Stomach (tissue), 9 donors: ENCODE results near the gene PCDHA3. TPM values are rescaled to one million over a fixed set of nuclear protein-coding genes. Genes with fewer than 3 reads are reported as not detected.
A peak's percentile ranks its signal among the peaks of the same experiment; 100 is the strongest.
"Not testable (repeated sequence)": the region's sequence is repeated elsewhere in the genome, so short reads cannot be mapped to it uniquely, and the experiment has no call there.

Experiments used
- DNase-seq, 2 donors: peaks; one replicate each; pipeline versions ENCODE4 v3.0.0 to v3.0.0-alpha.2; 2013 to 2019
- H3K27ac ChIP-seq, 5 donors: fragments of 200-600 bp in 4 of 5; sonication (generic) in 4 of 5; one replicate each; pipeline ENCODE4 v1.5.1; 2013 to 2019; ENCODE audit warnings: mild to moderate bottlenecking in 1 of 5, moderate library complexity in 1 of 5
- H3K27me3 ChIP-seq, 3 donors: fragments of 200-600 bp; sonication (generic); one replicate each; pipeline ENCODE4 v1.5.1; 2017 to 2019; ENCODE audit warnings: mixed run types in 1 of 3
- H3K36me3 ChIP-seq, 4 donors: fragments of 200-600 bp; sonication (generic); 1 replicate in 3 of 4; 2 replicates in 1 of 4; pipeline ENCODE4 v1.5.1; 2016 to 2019
- H3K4me1 ChIP-seq, 4 donors: fragments of 200-600 bp; sonication (generic); one replicate each; pipeline ENCODE4 v1.5.1; 2016 to 2019
- H3K4me3 ChIP-seq, 4 donors: fragments of 200-600 bp; sonication (generic) in 3 of 4; one replicate each; pipeline ENCODE4 v1.5.1; 2016 to 2019; ENCODE audit warnings: mild to moderate bottlenecking in 1 of 4
- H3K9me3 ChIP-seq, 4 donors: fragments of 200-600 bp; sonication (generic); one replicate each; pipeline ENCODE4 v1.5.1; 2016 to 2019
- EP300 ChIP-seq: sonication (generic); formaldehyde crosslinking; IDR thresholded peaks from one replicate; pipeline ENCODE4 v1.6.1; 2017; ENCODE audit warnings: antibody characterized with exemption
- POLR2A ChIP-seq, 4 donors: fragments of 450-650 bp; IDR thresholded peaks; one replicate each; pipeline ENCODE4 v1.6.1; 2016; ENCODE audit warnings: antibody characterized with exemption in 4 of 4, control low read depth in 2 of 4, mild to moderate bottlenecking in 1 of 4, moderate library complexity in 1 of 4
- POLR2AphosphoS5 ChIP-seq, 3 donors: sonication (generic); formaldehyde crosslinking; IDR thresholded peaks; one replicate each; pipeline ENCODE4 v1.6.1; 2016; ENCODE audit warnings: antibody characterized with exemption in 3 of 3
- WGBS, 5 donors: extraction: QIAGEN DNeasy Blood & Tissue Kit in 3 of 5; methylation state at CpG; one replicate each; pipeline versions ENCODE4 v1.1.5 to v1.1.7; 2013 to 2018; 5-methylcytosine and 5-hydroxymethylcytosine counted together
- intact Hi-C: fragments of 100-400 bp; cut with DNase I; formaldehyde crosslinking; loops from one replicate; pipeline ENCODE4 v1.15.1; 2023; ENCODE audit warnings: low total_unique reads
- polyA plus RNA-seq, 3 donors: library from polyadenylated mRNA; stranded (reverse); fragments of 200-250 nt; gene quantifications; one replicate each; pipeline ENCODE4 v1.2.3, GENCODE V29; 2013
- total RNA-seq, 5 donors: library from RNA; depleted of rRNA; stranded (reverse); fragments of >200 nt; gene quantifications; one replicate each; pipeline versions ENCODE4 v1.1.0 to v1.2.3, GENCODE V29; 2014 to 2016
- TF ChIP-seq, protein P1 (sequence below), 7 experiments: fragments of 450-650 bp in 4 of 7; fragments of 200-600 bp in 3 of 7; sonication (generic) in 3 of 7; IDR thresholded peaks; one replicate each; pipeline ENCODE4 v1.5.1; 2016 to 2019; ENCODE audit warnings: antibody characterized with exemption in 7 of 7, control low read depth in 2 of 7, mild to moderate bottlenecking in 1 of 7
- donor health status: healthy with polysubstance abuse.
- donor health status: Bipolar disorder and iron deficiency.
- donor health status: healthy.

PCDHA3 gene
- total and polyA plus RNA-seq, 8 donors, result under 0.01 to 1.2 (median 0.08) TPM; not detected in 3

- intact Hi-C loops, result no loop called here
- Histone ChIP-seq H3K4me1 (no peaks in the 10 kb centered on the region), H3K4me3 (peak within 1 kb of the TSS in 3 of 4 donors; percentile 9 to 24 (median 13)), H3K27ac (no peak within 1 kb of the TSS), H3K36me3 (no peaks in the 10 kb centered on the region), H3K9me3 (peaks cover 28 to 70% (median 53%) of the 10 kb centered on the region in 4 donors), H3K27me3 (peaks cover 0 to 71% (median 4%) of the 10 kb centered on the region in 3 donors)
- TF ChIP-seq POLR2A (IDR thresholded peaks at IDR 0.05) (no peak), EP300 (no peak), POLR2AphosphoS5 (IDR thresholded peaks at IDR 0.05) (no peak)
- TF ChIP-seq, protein P1, sequence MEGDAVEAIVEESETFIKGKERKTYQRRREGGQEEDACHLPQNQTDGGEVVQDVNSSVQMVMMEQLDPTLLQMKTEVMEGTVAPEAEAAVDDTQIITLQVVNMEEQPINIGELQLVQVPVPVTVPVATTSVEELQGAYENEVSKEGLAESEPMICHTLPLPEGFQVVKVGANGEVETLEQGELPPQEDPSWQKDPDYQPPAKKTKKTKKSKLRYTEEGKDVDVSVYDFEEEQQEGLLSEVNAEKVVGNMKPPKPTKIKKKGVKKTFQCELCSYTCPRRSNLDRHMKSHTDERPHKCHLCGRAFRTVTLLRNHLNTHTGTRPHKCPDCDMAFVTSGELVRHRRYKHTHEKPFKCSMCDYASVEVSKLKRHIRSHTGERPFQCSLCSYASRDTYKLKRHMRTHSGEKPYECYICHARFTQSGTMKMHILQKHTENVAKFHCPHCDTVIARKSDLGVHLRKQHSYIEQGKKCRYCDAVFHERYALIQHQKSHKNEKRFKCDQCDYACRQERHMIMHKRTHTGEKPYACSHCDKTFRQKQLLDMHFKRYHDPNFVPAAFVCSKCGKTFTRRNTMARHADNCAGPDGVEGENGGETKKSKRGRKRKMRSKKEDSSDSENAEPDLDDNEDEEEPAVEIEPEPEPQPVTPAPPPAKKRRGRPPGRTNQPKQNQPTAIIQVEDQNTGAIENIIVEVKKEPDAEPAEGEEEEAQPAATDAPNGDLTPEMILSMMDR (IDR thresholded peaks at IDR 0.05), result no peak
- peak in 1 of 2 donors; percentile 28 for DNase-seq
- 10 to 18% (median 12%) methylated on average over 8 of the region's 8 CpGs for WGBS, 5 donors
Observed at GRCh38 chr5:140833993-140834392, 33.1 kb downstream of the PCDHA3 start, which contains the start of gene PCDHA7. TSS of gene PCDHA7 (plus strand) at chr5:140834269. CDS start at chr5:140834384, 115 bp downstream.

- DNase-seq, intact Hi-C loops, H3K36me3 ChIP-seq, H3K4me1 ChIP-seq, H3K27ac ChIP-seq: not testable (repeated sequence)
- 20 to 27% (median 24%) methylated on average over 12 to 27 of the region's 38 CpGs for WGBS, 5 donors
- Histone ChIP-seq H3K9me3 (peaks cover 26 to 69% (median 48%) of the 10 kb centered on the region in 4 donors), H3K27me3 (peaks cover 0 to 66% (median 4%) of the 10 kb centered on the region in 3 donors), H3K4me3 (peak overlapping the region in 3 of 4 donors; percentile 9 to 24 (median 13))
Observed at GRCh38 chr5:140834439-140835008, 33.7 kb downstream of the PCDHA3 start.

DNA sequence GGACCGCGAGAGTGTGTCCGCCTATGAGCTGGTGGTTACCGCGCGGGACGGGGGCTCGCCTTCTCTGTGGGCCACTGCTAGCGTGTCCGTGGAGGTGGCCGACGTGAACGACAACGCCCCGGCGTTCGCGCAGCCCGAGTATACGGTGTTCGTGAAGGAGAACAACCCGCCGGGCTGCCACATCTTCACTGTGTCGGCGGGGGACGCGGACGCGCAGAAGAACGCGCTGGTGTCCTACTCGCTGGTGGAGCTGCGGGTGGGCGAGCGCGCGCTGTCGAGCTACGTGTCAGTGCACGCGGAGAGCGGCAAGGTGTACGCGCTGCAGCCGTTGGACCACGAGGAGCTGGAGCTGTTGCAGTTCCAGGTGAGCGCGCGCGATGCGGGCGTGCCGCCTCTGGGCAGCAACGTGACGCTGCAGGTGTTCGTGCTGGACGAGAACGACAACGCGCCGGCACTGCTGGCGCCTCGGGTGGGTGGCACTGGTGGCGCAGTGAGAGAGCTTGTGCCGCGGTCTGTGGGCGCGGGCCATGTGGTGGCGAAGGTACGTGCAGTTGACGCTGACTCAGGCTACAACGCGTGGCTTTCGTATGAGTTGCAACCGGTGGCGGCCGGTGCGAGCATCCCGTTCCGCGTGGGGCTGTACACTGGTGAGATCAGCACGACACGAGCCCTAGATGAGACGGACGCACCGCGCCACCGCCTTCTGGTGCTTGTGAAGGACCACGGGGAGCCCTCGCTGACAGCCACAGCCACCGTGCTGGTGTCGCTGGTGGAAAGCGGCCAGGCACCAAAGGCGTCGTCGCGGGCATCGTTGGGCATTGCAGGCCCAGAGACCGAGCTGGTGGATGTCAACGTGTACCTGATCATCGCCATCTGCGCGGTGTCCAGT, 35.0 kb downstream of the PCDHA3 start:
- Histone ChIP-seq H3K9me3 (peaks cover 19 to 66% (median 40%) of the 10 kb centered on the region in 4 donors), H3K4me3 (no peak overlapping the region), H3K27me3 (peaks cover 0 to 60% (median 4%) of the 10 kb centered on the region in 3 donors), H3K4me1 (no peaks in the 10 kb centered on the region), H3K27ac (no peak overlapping the region), H3K36me3 (no peaks in the 10 kb centered on the region)
- WGBS, 5 donors, result 45 to 62% (median 49%) methylated on average over 42 to 103 of the region's 103 CpGs
- DNase-seq, result no peak
- TF ChIP-seq POLR2AphosphoS5 (IDR thresholded peaks at IDR 0.05), result no peak
- TF ChIP-seq EP300, result no peak
- TF ChIP-seq, protein P1 (IDR thresholded peaks at IDR 0.05), result no peak
- TF ChIP-seq POLR2A (IDR thresholded peaks at IDR 0.05), result no peak
- intact Hi-C loops, result no loop called here

- TF ChIP-seq, protein P1 (IDR thresholded peaks at IDR 0.05), result no peak
- no peak for TF ChIP-seq EP300
- no peak for TF ChIP-seq POLR2AphosphoS5 (IDR thresholded peaks at IDR 0.05)
- TF ChIP-seq POLR2A (IDR thresholded peaks at IDR 0.05), result no peak
- Histone ChIP-seq H3K4me1 (no peaks in the 10 kb centered on the region), H3K9me3 (peaks cover 18 to 78% (median 46%) of the 10 kb centered on the region in 4 donors), H3K36me3 (no peaks in the 10 kb centered on the region), H3K27me3 (peaks cover 0 to 46% (median 6%) of the 10 kb centered on the region in 3 donors), H3K4me3 (no peak within 1 kb of the TSS), H3K27ac (no peak within 1 kb of the TSS)
- DNase-seq, result no peak
- WGBS, 5 donors, result 20 to 36% (median 26%) methylated on average over 21 to 47 of the region's 47 CpGs
- intact Hi-C loops, result no loop called here
Observed at GRCh38 chr5:140840978-140841962, 40.4 kb downstream of the PCDHA3 start, which contains the start of gene PCDHA8. TSS of gene PCDHA8 (plus strand) at chr5:140841187. CDS start at chr5:140841322, 135 bp downstream.
